HCT116 (cell line): Measurements from ENCODE around the gene P2RX1.

Experiments
- CEBPB ChIP-seq: IDR thresholded peaks from 2 replicates; pipeline ENCODE4 v1.6.1; 2012; ENCODE audit warnings: low read depth
- ELF1 ChIP-seq: IDR thresholded peaks from 2 replicates; pipeline ENCODE4 v1.6.1; 2012; ENCODE audit warnings: low read depth, borderline replicate concordance
- POLR2AphosphoS5 ChIP-seq: IDR thresholded peaks from 2 replicates; pipeline ENCODE4 v1.6.1; 2011; ENCODE audit warnings: mild to moderate bottlenecking, low read depth, low read length, moderate library complexity
- RAD21 ChIP-seq: IDR thresholded peaks from 2 replicates; pipeline ENCODE4 v1.6.1; 2012; ENCODE audit warnings: low read depth, mild to moderate bottlenecking
- SIN3A ChIP-seq: IDR thresholded peaks from 2 replicates; pipeline ENCODE4 v1.6.1; 2012; ENCODE audit warnings: low read depth
- SP1 ChIP-seq: IDR thresholded peaks from 2 replicates; pipeline ENCODE4 v1.6.1; 2012; ENCODE audit warnings: low read depth
- TF ChIP-seq, protein P1 (sequence below), 3 experiments: fragments of 200-600 bp in 1 of 3; sonication (generic) in 1 of 3; IDR thresholded peaks in 2 of 3; conservative IDR thresholded peaks in 1 of 3; 2 replicates each; pipeline ENCODE4 v1.5.1; 2012 to 2017; ENCODE audit warnings: low read depth in 2 of 3, low read length in 2 of 3, antibody characterized with exemption in 1 of 3, borderline replicate concordance in 1 of 3, control low read depth in 1 of 3, mild to moderate bottlenecking in 1 of 3, mixed read lengths in 1 of 3, mixed run types in 1 of 3, moderate library complexity in 1 of 3; ENCODE audit not compliant: insufficient read depth in 1 of 3

- TF ChIP-seq CEBPB, result no peak
- TF ChIP-seq, protein P1, sequence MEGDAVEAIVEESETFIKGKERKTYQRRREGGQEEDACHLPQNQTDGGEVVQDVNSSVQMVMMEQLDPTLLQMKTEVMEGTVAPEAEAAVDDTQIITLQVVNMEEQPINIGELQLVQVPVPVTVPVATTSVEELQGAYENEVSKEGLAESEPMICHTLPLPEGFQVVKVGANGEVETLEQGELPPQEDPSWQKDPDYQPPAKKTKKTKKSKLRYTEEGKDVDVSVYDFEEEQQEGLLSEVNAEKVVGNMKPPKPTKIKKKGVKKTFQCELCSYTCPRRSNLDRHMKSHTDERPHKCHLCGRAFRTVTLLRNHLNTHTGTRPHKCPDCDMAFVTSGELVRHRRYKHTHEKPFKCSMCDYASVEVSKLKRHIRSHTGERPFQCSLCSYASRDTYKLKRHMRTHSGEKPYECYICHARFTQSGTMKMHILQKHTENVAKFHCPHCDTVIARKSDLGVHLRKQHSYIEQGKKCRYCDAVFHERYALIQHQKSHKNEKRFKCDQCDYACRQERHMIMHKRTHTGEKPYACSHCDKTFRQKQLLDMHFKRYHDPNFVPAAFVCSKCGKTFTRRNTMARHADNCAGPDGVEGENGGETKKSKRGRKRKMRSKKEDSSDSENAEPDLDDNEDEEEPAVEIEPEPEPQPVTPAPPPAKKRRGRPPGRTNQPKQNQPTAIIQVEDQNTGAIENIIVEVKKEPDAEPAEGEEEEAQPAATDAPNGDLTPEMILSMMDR (IDR thresholded peaks at IDR 0.05 in 2 of 3, conservative IDR thresholded peaks at IDR 0.05 in 1 of 3; ENCODE audit: borderline replicate concordance in 1 of 3, insufficient read depth in 1 of 3, low read depth in 2 of 3, low read length in 2 of 3), result no peak
- TF ChIP-seq SP1, result no peak
- no peak for TF ChIP-seq SIN3A
- no peak for TF ChIP-seq RAD21
- no peak for TF ChIP-seq POLR2AphosphoS5
- no peak for TF ChIP-seq ELF1
These were observed 54.2 kb downstream of the P2RX1 start for GRCh38 chr17:3861761-3862681.
